B cell (primary cell): Measurements from ENCODE around the gene USP6NL.

ENCODE experiments used
- CTCF ChIP-seq: fragments of 200-600 bp; IDR thresholded peaks from one replicate; pipeline ENCODE4 v1.8.0; 2022; ENCODE audit warnings: antibody characterized with exemption, mild to moderate bottlenecking
- EZH2 ChIP-seq: IDR thresholded peaks from 2 replicates; pipeline ENCODE4 v1.6.1; 2012; ENCODE audit warnings: borderline replicate concordance, low read depth, mild to moderate bottlenecking, moderate library complexity, low read length; ENCODE audit not compliant: insufficient read depth, poor library complexity, severe bottlenecking

DNA sequence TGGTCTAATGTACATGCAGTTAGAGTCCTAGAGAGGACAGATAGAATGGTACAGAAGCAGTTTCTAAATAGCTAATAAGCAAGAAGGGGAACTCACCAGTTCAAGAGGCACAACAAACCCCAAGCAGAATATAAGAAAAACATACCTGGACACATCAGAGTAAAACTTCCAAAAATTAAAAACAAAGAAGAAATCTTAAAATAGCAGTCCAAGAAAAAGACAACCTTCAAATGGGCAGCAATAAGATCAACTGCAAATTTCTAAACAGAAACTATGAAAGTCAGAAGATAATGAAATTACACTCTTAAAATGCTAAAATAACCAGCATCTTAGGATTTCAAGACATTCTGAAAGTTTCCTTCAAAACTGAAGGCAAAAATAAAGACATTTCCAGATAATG is 55.9 kb downstream of the USP6NL start:
- no peak for TF ChIP-seq CTCF
- no peak for TF ChIP-seq EZH2
